Tibial nerve (tissue), 4 donors: ENCODE results near the gene PCDH8. TPM values are rescaled to one million over a fixed set of nuclear protein-coding genes. Genes with fewer than 3 reads are reported as not detected.
A peak's percentile ranks its signal among the peaks of the same experiment; 100 is the strongest.

Experiments used
- DNase-seq, 2 donors: peaks; one replicate each; pipeline ENCODE4 v3.0.0-alpha.2; 2019; ENCODE audit warnings: low spot score in 2 of 2
- H3K27ac ChIP-seq, 4 donors: fragments of 200-600 bp; sonication (generic) in 3 of 4; one replicate each; pipeline ENCODE4 v1.5.1; 2017 to 2019; ENCODE audit warnings: mild to moderate bottlenecking in 1 of 4
- H3K27me3 ChIP-seq, 2 donors: fragments of 200-600 bp; sonication (generic) in 1 of 2; one replicate each; pipeline versions ENCODE4 v1.5.1 to v1.6.0; 2017 to 2019
- H3K36me3 ChIP-seq, 3 donors: fragments of 200-600 bp; sonication (generic); one replicate each; pipeline ENCODE4 v1.5.1; 2018 to 2019
- H3K4me1 ChIP-seq, 4 donors: fragments of 200-600 bp; sonication (generic) in 3 of 4; one replicate each; pipeline ENCODE4 v1.5.1; 2017 to 2019
- H3K4me3 ChIP-seq, 4 donors: fragments of 200-600 bp; sonication (generic) in 3 of 4; one replicate each; pipeline ENCODE4 v1.5.1; 2017 to 2019; ENCODE audit warnings: mild to moderate bottlenecking in 1 of 4, moderate library complexity in 1 of 4
- H3K9me3 ChIP-seq, 4 donors: fragments of 200-600 bp; sonication (generic) in 3 of 4; one replicate each; pipeline ENCODE4 v1.5.1; 2017 to 2019
- CTCF ChIP-seq, 5 experiments: fragments of 200-600 bp in 3 of 5; fragments of 450-650 bp in 2 of 5; sonication (generic) in 3 of 5; IDR thresholded peaks; one replicate each; pipeline ENCODE4 v1.5.1; 2016 to 2019; ENCODE audit warnings: antibody characterized with exemption in 5 of 5, mild to moderate bottlenecking in 3 of 5, moderate library complexity in 2 of 5
- EP300 ChIP-seq, 2 donors: sonication (generic); formaldehyde crosslinking; IDR thresholded peaks; one replicate each; pipeline ENCODE4 v1.6.1; 2017; ENCODE audit warnings: antibody characterized with exemption in 2 of 2, mild to moderate bottlenecking in 1 of 2
- POLR2A ChIP-seq, 2 donors: fragments of 450-650 bp; IDR thresholded peaks; one replicate each; pipeline ENCODE4 v1.6.1; 2017; ENCODE audit warnings: antibody characterized with exemption in 2 of 2, mild to moderate bottlenecking in 2 of 2, moderate library complexity in 2 of 2
- WGBS, 2 donors: methylation state at CpG; one replicate each; pipeline ENCODE4 v1.1.5; 2018; 5-methylcytosine and 5-hydroxymethylcytosine counted together
- total RNA-seq, 4 donors: library from RNA; depleted of rRNA; stranded (reverse); fragments of >200 nt; gene quantifications; one replicate each; pipeline ENCODE4 v1.1.0, GENCODE V29; 2016

PCDH8 gene
- 1 to 10 TPM in 2 of 4 donors, under 1 TPM in 1, not detected in 1; 0.60 to 4.3 (median 1.7) TPM for total RNA-seq

GRCh38 chr13:52848455-52849195 lies at the start of gene PCDH8:
Gene PCDH8, minus strand, starts transcription at chr13:52848640. Its CDS starts 204 bp downstream, at chr13:52848436.
- Histone ChIP-seq H3K4me3 (peak within 1 kb of the TSS in 1 of 4 donors; percentile 41), H3K27me3 (peaks cover 0 to 69% of the 10 kb centered on the region in 2 donors), H3K9me3 (no peaks in the 10 kb centered on the region), H3K4me1 (peaks cover 0 to 68% (median 12%) of the 10 kb centered on the region in 4 donors), H3K36me3 (no peaks in the 10 kb centered on the region), H3K27ac (no peak within 1 kb of the TSS)
- peak in 1 of 2 donors; percentile 49 for DNase-seq
- WGBS, 2 donors, result 3% methylated on average over 25 to 38 of the region's 41 CpGs
- TF ChIP-seq CTCF (IDR thresholded peaks at IDR 0.05) (no peak), POLR2A (IDR thresholded peaks at IDR 0.05) (peak in 1 of 2 donors; percentile 20)

GRCh38 chr13:52896827-52897659 lies 48.6 kb upstream of the PCDH8 start:
- no peak for DNase-seq
- 43 to 50% methylated on average over 8 of the region's 8 CpGs for WGBS, 2 donors
- H3K27ac ChIP-seq, result no peak overlapping the region

GRCh38 chr13:52894413-52894812 lies 46.0 kb upstream of the PCDH8 start:
- no peak for DNase-seq
- 71 to 74% methylated on average over 5 of the region's 5 CpGs for WGBS, 2 donors
- no peak overlapping the region for H3K27ac ChIP-seq
- no peaks in the 10 kb centered on the region for H3K36me3 ChIP-seq
- H3K27me3 ChIP-seq, result no peaks in the 10 kb centered on the region
- no peak overlapping the region for H3K4me3 ChIP-seq
- TF ChIP-seq EP300 (IDR thresholded peaks at IDR 0.05) (no peak), CTCF (IDR thresholded peaks at IDR 0.05) (no peak)
- peaks cover 0 to 6% (median 0%) of the 10 kb centered on the region in 4 donors for H3K4me1 ChIP-seq
- H3K9me3 ChIP-seq, result no peaks in the 10 kb centered on the region

More at GRCh38 chr13:52896827-52897659, 48.6 kb upstream of the PCDH8 start:
- TF ChIP-seq EP300 (IDR thresholded peaks at IDR 0.05), result no peak
- TF ChIP-seq CTCF (IDR thresholded peaks at IDR 0.05), result peak in 2 of 5 experiments; percentile 29 to 52
- no peak for TF ChIP-seq POLR2A (IDR thresholded peaks at IDR 0.05)
- Histone ChIP-seq H3K4me1 (peaks cover 0 to 6% (median 0%) of the 10 kb centered on the region in 4 donors), H3K36me3 (no peaks in the 10 kb centered on the region), H3K9me3 (no peaks in the 10 kb centered on the region), H3K4me3 (no peak overlapping the region), H3K27me3 (no peaks in the 10 kb centered on the region)

- no peak for TF ChIP-seq POLR2A (IDR thresholded peaks at IDR 0.05)
- TF ChIP-seq CTCF (IDR thresholded peaks at IDR 0.05), result no peak
- no peak for TF ChIP-seq EP300 (IDR thresholded peaks at IDR 0.05)
- H3K9me3 ChIP-seq, result no peaks in the 10 kb centered on the region
- WGBS, 2 donors, result 61 to 70% methylated on average over 3 to 4 of the region's 4 CpGs
- H3K4me3 ChIP-seq, result no peak overlapping the region
- H3K27ac ChIP-seq, result no peak overlapping the region
- H3K4me1 ChIP-seq, result peaks cover 0 to 6% (median 0%) of the 10 kb centered on the region in 4 donors
- no peaks in the 10 kb centered on the region for H3K36me3 ChIP-seq
- no peaks in the 10 kb centered on the region for H3K27me3 ChIP-seq
- DNase-seq, result no peak
Observed at GRCh38 chr13:52892925-52893324, 44.5 kb upstream of the PCDH8 start.

- no peaks in the 10 kb centered on the region for H3K27me3 ChIP-seq
Observed at GRCh38 chr13:52891706-52892105, 43.3 kb upstream of the PCDH8 start.

More at GRCh38 chr13:52891706-52892105, 43.3 kb upstream of the PCDH8 start:
- Histone ChIP-seq H3K4me3 (no peak overlapping the region), H3K36me3 (no peaks in the 10 kb centered on the region), H3K27ac (no peak overlapping the region), H3K9me3 (no peaks in the 10 kb centered on the region), H3K4me1 (no peaks in the 10 kb centered on the region)
- TF ChIP-seq CTCF (IDR thresholded peaks at IDR 0.05) (no peak), EP300 (IDR thresholded peaks at IDR 0.05) (no peak), POLR2A (IDR thresholded peaks at IDR 0.05) (no peak)
- no peak for DNase-seq
- WGBS, 2 donors, result 76 to 80% methylated on average over 5 of the region's 5 CpGs
